Tibial artery (tissue), 4 donors: ENCODE results near the gene PFKL.

Experiments used
- DNase-seq, 2 donors: peaks; one replicate each; pipeline ENCODE4 v3.0.0-alpha.2; 2019
- H3K27ac ChIP-seq, 2 donors: fragments of 200-600 bp; sonication (generic) in 1 of 2; 1 replicate in 1 of 2; 2 replicates in 1 of 2; pipeline ENCODE4 v1.5.1; 2018 to 2019; ENCODE audit warnings: mild to moderate bottlenecking in 1 of 2
- H3K27me3 ChIP-seq, 2 donors: fragments of 200-600 bp; sonication (generic) in 1 of 2; one replicate each; pipeline versions ENCODE4 v1.5.1 to v1.6.0; 2016 to 2019
- H3K36me3 ChIP-seq, 3 donors: fragments of 200-600 bp; sonication (generic) in 2 of 3; one replicate each; pipeline ENCODE4 v1.5.1; 2016 to 2019; ENCODE audit warnings: mild to moderate bottlenecking in 2 of 3
- H3K4me1 ChIP-seq, 4 donors: fragments of 200-600 bp; sonication (generic) in 2 of 4; 1 replicate in 3 of 4; 2 replicates in 1 of 4; pipeline ENCODE4 v1.5.1; 2016 to 2019
- H3K4me3 ChIP-seq, 2 donors: fragments of 200-600 bp; sonication (generic) in 1 of 2; 1 replicate in 1 of 2; 2 replicates in 1 of 2; pipeline ENCODE4 v1.5.1; 2018 to 2019; ENCODE audit warnings: mild to moderate bottlenecking in 2 of 2
- H3K9me3 ChIP-seq, 3 donors: fragments of 200-600 bp; sonication (generic) in 1 of 3; one replicate each; pipeline ENCODE4 v1.5.1; 2016 to 2019
- CTCF ChIP-seq, 2 experiments: fragments of 200-600 bp in 1 of 2; fragments of 450-650 bp in 1 of 2; IDR thresholded peaks; one replicate each; pipeline ENCODE4 v1.5.1; 2017 to 2019; ENCODE audit warnings: antibody characterized with exemption in 2 of 2, mild to moderate bottlenecking in 1 of 2, moderate library complexity in 1 of 2
- intact Hi-C: fragments of 100-400 bp; cut with DNase I; formaldehyde crosslinking; loops from one replicate; pipeline ENCODE4 v1.15.0; 2023; ENCODE audit warnings: low total_unique reads

The PFKL gene

GRCh38 chr21:44260066-44260465, 39.8 kb upstream of the PFKL start:
- Histone ChIP-seq H3K27ac (no peak overlapping the region), H3K36me3 (no peaks in the 10 kb centered on the region), H3K4me1 (no peaks in the 10 kb centered on the region), H3K27me3 (peaks cover 0 to 36% of the 10 kb centered on the region in 2 donors), H3K9me3 (peaks cover 0 to 9% (median 0%) of the 10 kb centered on the region in 3 donors), H3K4me3 (no peak overlapping the region)
- no peak for TF ChIP-seq CTCF (IDR thresholded peaks at IDR 0.05)
- no peak for DNase-seq
- intact Hi-C loops: no loop called here

GRCh38 chr21:44260791-44261631, 38.8 kb upstream of the PFKL start:
- TF ChIP-seq CTCF (IDR thresholded peaks at IDR 0.05): no peak
- Histone ChIP-seq H3K9me3 (peaks cover 0 to 9% (median 0%) of the 10 kb centered on the region in 3 donors), H3K27me3 (peaks cover 0 to 31% of the 10 kb centered on the region in 2 donors), H3K4me3 (no peak overlapping the region), H3K4me1 (no peaks in the 10 kb centered on the region), H3K36me3 (no peaks in the 10 kb centered on the region), H3K27ac (no peak overlapping the region)
- no peak for DNase-seq
- intact Hi-C loops: no loop called here

GRCh38 chr21:44261675-44262295, 38.1 kb upstream of the PFKL start, which contains the start of gene DNMT3L:
DNMT3L (minus strand) TSS chr21:44261897; CDS start chr21:44261259, 638 bp downstream.
- TF ChIP-seq CTCF (IDR thresholded peaks at IDR 0.05): no peak
- H3K27me3 ChIP-seq: peaks cover 0 to 31% of the 10 kb centered on the region in 2 donors
- DNase-seq: no peak
- H3K9me3 ChIP-seq: peaks cover 0 to 9% (median 0%) of the 10 kb centered on the region in 3 donors
- no peaks in the 10 kb centered on the region for H3K36me3 ChIP-seq
- intact Hi-C loops: no loop called here
- no peak within 1 kb of the TSS for H3K27ac ChIP-seq
- H3K4me3 ChIP-seq: no peak within 1 kb of the TSS
- no peaks in the 10 kb centered on the region for H3K4me1 ChIP-seq

GRCh38 chr21:44262338-44263056, 37.4 kb upstream of the PFKL start:
- H3K4me3 ChIP-seq: no peak overlapping the region
- TF ChIP-seq CTCF (IDR thresholded peaks at IDR 0.05): no peak
- intact Hi-C loops: no loop called here
- H3K9me3 ChIP-seq: peaks cover 0 to 9% (median 0%) of the 10 kb centered on the region in 3 donors
- no peak for DNase-seq
- no peaks in the 10 kb centered on the region for H3K36me3 ChIP-seq
- H3K4me1 ChIP-seq: no peaks in the 10 kb centered on the region
- H3K27me3 ChIP-seq: peaks cover 0 to 29% of the 10 kb centered on the region in 2 donors
- no peak overlapping the region for H3K27ac ChIP-seq

- TF ChIP-seq CTCF (IDR thresholded peaks at IDR 0.05): no peak
- DNase-seq: no peak
- intact Hi-C loops: no loop called here
- H3K27ac ChIP-seq: no peak overlapping the region
- H3K9me3 ChIP-seq: peaks cover 0 to 9% (median 0%) of the 10 kb centered on the region in 3 donors
- H3K27me3 ChIP-seq: peaks cover 0 to 28% of the 10 kb centered on the region in 2 donors
- H3K4me1 ChIP-seq: no peaks in the 10 kb centered on the region
- H3K36me3 ChIP-seq: no peaks in the 10 kb centered on the region
- H3K4me3 ChIP-seq: no peak overlapping the region
Measured at GRCh38 chr21:44263221-44263760, 36.6 kb upstream of the PFKL start.
